Stimulated activated CD8-positive, alpha-beta memory T cell treated with anti-CD3 and anti-CD28 coated beads, Interleukin-12 subunit alpha, Interleukin-12 subunit beta, amount 100 ng/mL, for 1 hour (primary cell): ENCODE results near the gene RDH8.

Experiments
- DNase-seq: peaks from one replicate; pipeline ENCODE4 v3.0.0-alpha.2; 2020; ENCODE audit warnings: low read depth

RDH8 gene, protein sequence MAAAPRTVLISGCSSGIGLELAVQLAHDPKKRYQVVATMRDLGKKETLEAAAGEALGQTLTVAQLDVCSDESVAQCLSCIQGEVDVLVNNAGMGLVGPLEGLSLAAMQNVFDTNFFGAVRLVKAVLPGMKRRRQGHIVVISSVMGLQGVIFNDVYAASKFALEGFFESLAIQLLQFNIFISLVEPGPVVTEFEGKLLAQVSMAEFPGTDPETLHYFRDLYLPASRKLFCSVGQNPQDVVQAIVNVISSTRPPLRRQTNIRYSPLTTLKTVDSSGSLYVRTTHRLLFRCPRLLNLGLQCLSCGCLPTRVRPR

GRCh38 chr19:10013316-10013715 is at the start of gene RDH8:
Gene RDH8, plus strand, starts transcription at chr19:10013483. Its CDS starts 15 bp downstream, at chr19:10013498.
- no peak for DNase-seq

DNA sequence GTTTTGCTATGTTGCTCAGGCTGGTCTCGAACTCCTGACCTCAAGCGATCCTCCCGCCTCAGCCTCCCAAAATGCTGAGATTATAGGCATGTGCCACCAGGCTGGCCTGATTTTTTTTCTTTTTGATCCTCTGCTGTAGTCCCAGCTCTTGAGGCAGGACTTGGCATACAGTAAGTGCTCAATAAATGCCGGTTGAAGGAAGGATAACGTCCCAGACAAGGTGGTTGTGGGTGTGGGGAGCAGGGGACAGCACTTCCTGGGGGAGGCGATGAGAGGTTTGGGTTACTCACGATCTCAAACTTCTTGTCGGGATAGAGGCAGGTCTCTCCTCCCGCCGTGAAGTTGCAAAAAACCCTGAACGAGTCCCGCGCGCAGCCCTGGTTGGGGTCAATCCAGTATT is 47.3 kb upstream of the RDH8 start:
- no peak for DNase-seq

- DNase-seq: no peak
These were observed 46.8 kb upstream of the RDH8 start for GRCh38 chr19:9966448-9966847.

- no peak for DNase-seq
These were observed 46.0 kb upstream of the RDH8 start for GRCh38 chr19:9967326-9967725.

GRCh38 chr19:9968820-9969687 is 44.2 kb upstream of the RDH8 start:
- DNase-seq: no peak

DNA sequence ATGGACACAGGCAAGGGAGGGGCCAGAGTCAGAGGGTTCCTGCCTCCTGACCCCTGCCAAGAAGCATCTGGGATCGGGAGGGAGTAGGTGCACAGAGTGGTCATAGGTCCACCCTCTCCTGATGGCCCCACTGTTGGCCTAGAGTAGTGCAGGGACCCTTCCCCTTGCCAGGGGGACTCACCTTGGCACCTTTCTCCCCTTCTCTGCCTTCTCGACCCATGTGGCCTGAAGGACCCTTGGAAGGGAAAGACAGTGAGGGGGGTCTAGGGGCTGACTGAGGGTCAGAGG is 43.7 kb upstream of the RDH8 start:
- no peak for DNase-seq

DNA sequence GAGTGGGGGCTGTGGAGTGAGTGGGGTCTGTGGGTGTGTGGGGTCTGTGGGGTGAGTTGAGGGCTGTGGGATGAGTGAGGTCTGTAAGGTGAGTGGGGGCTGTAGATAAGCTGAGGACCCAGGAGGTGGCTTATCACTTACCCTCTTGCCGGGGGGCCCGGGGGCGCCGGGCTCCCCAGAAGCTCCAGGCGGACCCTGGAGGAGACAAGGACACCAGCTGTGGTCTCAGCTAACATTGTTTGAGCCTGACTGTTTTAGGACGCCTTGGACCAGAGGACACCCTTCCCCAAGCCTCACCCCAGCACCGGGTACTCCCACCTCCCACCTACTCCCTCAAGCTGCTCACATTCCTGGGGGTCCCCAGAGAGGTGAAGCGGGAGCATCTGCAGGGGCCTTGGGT is 42.8 kb upstream of the RDH8 start:
- DNase-seq: no peak

- DNase-seq: no peak
These were observed 42.0 kb upstream of the RDH8 start for GRCh38 chr19:9971166-9971897.

- DNase-seq: no peak
These were observed 41.2 kb upstream of the RDH8 start for GRCh38 chr19:9972103-9972502.

DNA sequence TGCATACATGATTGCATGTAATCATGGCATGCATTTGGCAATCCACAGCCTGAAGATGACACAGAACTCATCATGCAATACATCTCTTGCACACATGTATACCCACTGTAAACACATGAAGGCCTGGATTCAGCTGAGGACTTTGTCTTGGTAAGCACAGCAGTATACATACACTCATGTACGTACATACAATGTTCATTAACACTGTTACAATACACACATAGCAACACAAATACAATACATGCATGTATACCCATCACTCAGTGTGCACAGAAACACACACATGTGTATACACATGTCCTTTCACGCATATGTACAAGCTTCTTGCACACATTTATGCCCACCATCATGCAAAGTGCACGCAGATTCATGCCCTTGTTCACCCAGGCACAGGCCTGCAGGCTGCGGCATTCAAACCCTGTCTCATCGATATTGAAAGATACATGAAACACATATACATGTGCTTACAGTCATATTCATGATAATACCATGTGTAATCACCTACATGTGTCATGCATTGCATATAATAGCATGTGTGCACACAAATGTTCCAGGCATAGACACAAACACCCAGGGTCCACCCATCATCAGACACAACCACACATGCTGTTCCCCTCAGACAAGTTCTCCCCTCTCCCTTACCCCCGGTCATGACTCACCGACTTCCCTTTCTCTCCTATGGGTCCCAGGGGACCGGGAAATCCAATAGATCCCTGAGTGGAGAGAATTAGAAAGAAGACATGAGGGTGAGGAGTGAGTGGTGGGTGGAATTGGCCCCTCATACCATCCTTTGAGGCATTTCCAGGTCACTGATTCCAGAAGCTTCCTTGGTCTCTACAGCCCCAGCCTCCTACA is 31.6 kb upstream of the RDH8 start:
- no peak for DNase-seq

DNA sequence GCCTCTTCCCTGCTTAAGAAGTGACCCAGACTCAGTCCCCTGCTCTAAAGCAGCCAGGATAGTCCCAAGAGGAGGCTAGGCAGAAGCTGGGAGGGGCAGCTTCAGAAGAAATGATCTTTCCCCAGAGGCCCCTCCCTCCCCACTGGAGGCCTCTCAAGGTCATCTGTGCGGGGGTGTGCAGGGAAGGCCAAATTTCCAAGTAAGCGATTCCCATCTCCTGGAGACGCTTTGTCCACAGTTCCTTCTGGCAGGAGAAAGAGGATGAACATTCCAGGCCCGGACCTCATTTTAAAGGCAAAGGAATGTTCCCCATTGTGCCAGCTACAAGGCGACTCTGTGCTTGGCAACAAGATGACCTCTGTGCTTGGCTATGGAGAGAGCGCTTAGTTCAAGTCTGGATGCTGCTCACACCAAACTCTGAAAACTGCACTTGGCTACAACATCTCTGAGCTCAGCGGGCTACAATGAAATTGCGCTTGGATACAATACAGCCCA is 26.4 kb upstream of the RDH8 start:
- no peak for DNase-seq

GRCh38 chr19:9989504-9989903 is 23.8 kb upstream of the RDH8 start:
- DNase-seq: no peak

DNA sequence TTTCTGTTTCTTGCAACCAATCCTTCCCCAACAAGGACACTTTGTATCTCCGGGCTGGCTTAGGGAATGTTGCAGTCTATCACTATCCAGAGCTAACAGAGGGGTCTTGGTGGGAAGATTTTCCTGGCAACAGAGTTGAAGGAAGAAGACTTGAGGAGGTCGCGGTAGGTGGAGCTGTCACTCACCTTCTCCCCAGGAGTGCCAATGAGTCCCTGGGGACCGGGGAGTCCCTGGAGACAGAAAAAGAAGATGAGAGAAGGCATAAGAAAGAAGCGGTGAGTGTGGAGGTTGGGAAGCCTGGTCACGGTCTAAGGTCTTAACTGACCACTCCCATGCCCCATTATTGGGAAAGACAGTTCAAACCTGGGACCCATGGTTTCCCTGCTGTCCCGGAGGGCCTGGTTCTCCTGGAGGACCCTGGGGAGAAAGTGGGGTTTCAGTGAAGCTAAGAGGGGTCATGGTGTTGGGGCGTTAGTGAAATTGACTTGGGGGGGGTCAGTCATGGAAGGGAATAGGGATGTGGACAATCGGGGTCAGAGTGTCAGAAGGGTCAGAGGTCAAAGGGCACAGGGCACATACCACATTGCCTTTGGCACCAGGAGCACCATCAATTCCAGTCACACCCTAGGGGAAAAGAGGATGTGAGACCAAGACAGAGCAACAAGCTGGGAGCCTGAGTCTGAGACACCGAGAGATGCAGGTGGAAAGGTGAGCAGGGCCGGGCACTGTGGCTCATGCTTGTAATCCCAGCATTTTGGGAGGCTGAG is 21.7 kb upstream of the RDH8 start:
- no peak for DNase-seq

GRCh38 chr19:9995084-9995483 is 18.2 kb upstream of the RDH8 start:
- no peak for DNase-seq

- DNase-seq: no peak
These were observed 17.3 kb upstream of the RDH8 start for GRCh38 chr19:9995999-9996398.

DNA sequence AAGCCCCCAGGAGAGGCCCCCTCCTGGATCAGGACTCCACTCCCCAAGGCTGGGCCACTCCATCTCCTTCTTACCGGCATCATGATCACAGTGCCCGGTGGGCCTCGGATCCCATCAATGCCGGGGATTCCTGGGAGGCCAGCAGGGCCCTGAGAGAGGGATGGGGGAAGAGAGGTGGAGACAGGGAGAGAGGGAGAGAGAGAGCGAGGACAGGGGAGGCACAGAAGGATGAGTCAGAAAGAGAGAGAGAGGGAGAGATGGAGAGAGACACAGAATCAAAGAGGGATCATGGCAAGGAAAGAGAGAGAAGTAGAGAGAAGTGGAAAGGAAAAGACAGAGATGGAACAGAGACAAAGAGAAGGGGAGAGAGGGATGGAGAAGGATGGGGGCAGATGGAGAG is 16.7 kb upstream of the RDH8 start:
- no peak for DNase-seq

DNA sequence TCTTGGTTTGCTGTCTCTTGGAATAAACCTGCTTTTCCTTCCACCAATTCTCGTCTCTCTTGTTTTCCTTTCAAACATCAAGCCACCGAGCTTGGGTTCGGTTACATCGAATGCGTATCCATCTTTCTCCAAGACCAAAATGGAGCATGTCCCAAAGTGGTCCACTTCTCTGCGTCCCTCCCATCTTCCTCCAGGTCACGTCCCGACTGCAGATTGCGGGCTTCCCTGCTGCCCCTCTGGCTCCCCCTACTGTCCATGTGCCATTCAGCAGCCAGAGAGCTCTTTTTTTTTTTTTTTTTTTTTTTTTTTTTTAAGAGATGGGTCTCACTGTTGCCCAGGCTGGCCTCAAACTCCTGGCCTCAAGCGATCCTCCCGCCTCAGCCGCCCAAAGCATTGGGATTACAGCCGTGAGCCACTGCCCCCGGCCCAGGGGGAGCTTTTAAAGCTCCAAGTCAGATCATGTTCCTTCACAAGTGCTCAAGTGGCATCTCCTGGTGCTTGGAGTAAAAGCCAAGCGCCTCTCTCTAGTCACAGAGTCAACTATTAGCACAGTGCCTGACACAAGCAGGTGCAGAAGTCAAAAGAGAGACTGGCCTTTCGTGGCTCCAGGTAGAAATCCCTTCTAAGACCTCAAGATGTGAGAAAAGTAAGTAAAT is 13.0 kb upstream of the RDH8 start:
- DNase-seq: peak; percentile 47

GRCh38 chr19:10001899-10002298 is 11.4 kb upstream of the RDH8 start:
- DNase-seq: no peak

- DNase-seq: no peak
These were observed 10.0 kb upstream of the RDH8 start for GRCh38 chr19:10003271-10003670.

DNA sequence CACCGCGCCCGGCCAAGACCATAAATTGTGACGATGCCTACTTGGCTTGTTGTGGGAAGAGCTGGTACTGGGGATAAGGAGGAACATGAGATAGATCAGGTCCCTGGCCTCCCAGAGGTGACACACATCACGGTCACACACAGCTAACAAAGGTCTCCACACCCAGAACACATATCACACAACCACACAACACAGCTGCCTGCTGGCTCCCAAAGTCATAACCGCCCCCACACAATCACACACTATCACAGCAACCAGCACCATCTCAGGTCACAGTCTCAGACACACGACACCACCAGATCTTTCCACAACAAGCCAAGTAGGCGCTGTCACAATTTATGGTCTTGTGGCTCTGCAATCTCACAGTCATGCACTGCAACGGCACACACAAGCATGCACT is 8.7 kb upstream of the RDH8 start:
- DNase-seq: no peak
